22Rv1 (cell line): ENCODE results near the gene FBXW7.

Experiments
- H3K27ac ChIP-seq: fragments of 450-650 bp; 2 replicates; pipeline ENCODE4 v1.5.1; 2017
- ZFX ChIP-seq: fragments of 450-650 bp; IDR thresholded peaks from 2 replicates; pipeline ENCODE4 v1.6.1; 2017; ENCODE audit warnings: antibody characterized with exemption, borderline replicate concordance
- TF ChIP-seq, protein P1 (sequence below): fragments of 450-650 bp; IDR thresholded peaks from 2 replicates; pipeline ENCODE4 v1.5.1; 2017; ENCODE audit warnings: mild to moderate bottlenecking

Gene FBXW7

DNA sequence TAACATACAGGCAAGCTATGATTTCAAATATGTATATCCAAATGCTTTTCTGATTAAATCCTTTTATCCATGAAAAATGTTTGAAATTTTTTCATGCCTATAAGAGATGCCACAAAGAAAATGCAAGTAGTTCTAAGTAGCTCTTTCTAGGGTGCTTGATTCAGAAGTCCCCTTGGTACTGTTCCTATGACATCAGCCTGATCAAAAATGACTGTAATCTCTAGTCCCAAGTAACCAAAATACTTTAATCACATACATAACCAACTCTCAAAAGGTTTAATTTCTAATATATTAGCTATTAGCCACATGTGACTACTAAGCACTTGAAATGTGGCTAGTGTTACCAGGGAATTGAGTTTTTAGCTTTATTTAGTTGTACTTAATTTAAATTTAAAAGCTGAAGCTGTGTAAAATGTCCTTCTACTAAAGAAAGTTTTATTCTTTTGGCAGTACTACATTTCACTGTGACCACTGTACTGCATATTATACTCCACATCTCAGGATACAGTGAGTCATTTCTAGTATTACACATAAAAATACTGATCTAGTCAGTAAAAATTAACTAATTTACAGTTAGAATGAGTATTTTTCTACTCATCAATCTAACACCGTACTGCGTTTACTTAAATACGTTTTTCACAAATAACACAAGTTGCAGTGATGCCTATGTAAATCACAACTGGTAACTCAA, 33.9 kb downstream of the FBXW7 start:
- TF ChIP-seq, protein P1, sequence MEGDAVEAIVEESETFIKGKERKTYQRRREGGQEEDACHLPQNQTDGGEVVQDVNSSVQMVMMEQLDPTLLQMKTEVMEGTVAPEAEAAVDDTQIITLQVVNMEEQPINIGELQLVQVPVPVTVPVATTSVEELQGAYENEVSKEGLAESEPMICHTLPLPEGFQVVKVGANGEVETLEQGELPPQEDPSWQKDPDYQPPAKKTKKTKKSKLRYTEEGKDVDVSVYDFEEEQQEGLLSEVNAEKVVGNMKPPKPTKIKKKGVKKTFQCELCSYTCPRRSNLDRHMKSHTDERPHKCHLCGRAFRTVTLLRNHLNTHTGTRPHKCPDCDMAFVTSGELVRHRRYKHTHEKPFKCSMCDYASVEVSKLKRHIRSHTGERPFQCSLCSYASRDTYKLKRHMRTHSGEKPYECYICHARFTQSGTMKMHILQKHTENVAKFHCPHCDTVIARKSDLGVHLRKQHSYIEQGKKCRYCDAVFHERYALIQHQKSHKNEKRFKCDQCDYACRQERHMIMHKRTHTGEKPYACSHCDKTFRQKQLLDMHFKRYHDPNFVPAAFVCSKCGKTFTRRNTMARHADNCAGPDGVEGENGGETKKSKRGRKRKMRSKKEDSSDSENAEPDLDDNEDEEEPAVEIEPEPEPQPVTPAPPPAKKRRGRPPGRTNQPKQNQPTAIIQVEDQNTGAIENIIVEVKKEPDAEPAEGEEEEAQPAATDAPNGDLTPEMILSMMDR = no peak
- no peak for TF ChIP-seq ZFX
- no peak overlapping the region for H3K27ac ChIP-seq

GRCh38 chr4:152500800-152501434, 35.0 kb downstream of the FBXW7 start:
- no peak overlapping the region for H3K27ac ChIP-seq
- TF ChIP-seq, protein P1 = peak; percentile 90
- TF ChIP-seq ZFX = no peak

DNA sequence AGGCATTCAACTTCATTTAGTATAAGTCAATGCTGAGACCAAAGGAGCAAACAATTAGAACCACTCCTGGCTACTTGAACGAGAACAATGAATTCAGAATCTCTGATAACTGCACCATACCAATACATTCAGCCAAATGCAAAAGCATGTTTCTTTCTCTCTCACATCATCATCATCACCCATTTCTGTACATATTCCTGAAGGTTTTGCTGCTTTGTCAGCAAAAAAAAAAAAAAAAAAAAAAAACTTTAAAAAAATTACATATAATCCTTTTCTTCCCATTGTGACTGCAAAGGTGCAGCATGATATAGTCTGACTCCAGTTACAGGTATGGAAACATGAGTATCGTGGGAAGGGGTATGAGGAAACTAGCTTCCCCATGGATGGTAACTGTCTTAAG, 35.6 kb downstream of the FBXW7 start:
- H3K27ac ChIP-seq = no peak overlapping the region
- TF ChIP-seq, protein P1 = no peak
- TF ChIP-seq ZFX = no peak

- TF ChIP-seq ZFX = no peak
- TF ChIP-seq, protein P1 = no peak
- no peak overlapping the region for H3K27ac ChIP-seq
Measured at GRCh38 chr4:152499344-152499743, 36.5 kb downstream of the FBXW7 start.

DNA sequence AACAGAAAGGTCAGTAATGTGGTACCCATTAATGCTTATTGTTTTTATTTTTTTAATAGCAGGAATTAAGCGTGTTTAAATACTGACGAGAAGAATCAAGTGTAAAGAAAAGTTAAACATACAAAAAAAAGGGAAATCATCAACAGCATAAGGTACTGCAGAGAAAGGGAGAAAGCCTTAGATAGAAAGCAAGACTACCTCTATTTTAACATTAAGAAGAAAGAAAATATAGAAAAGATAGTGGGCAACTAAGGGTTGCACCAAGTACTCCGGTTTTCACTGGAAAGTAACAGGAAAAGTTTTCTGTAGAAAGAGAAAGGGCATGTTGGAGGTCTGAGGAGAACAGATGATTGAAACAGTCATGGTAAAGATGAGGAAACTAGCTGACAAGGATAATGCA, 41.9 kb downstream of the FBXW7 start:
- TF ChIP-seq, protein P1 = no peak
- no peak for TF ChIP-seq ZFX
- H3K27ac ChIP-seq = no peak overlapping the region

GRCh38 chr4:152488246-152488645, 47.6 kb downstream of the FBXW7 start:
- no peak overlapping the region for H3K27ac ChIP-seq
- TF ChIP-seq, protein P1 = no peak
- TF ChIP-seq ZFX = no peak
